Ishikawa (cell line): ENCODE results near the gene TGFBR3.

Source experiments
- CREB1 ChIP-seq: IDR thresholded peaks from 2 replicates; pipeline ENCODE4 v1.6.1; 2012; ENCODE audit warnings: low read depth
- EGR1 ChIP-seq: IDR thresholded peaks from 2 replicates; pipeline ENCODE4 v1.6.1; 2012
- FOXM1 ChIP-seq: IDR thresholded peaks from 2 replicates; pipeline ENCODE4 v1.6.1; 2012; ENCODE audit warnings: low read depth, borderline replicate concordance
- NFIC ChIP-seq: IDR thresholded peaks from 2 replicates; pipeline ENCODE4 v1.6.1; 2012
- RAD21 ChIP-seq: IDR thresholded peaks from 2 replicates; pipeline ENCODE4 v1.6.1; 2012; ENCODE audit warnings: low read depth
- REST ChIP-seq: IDR thresholded peaks from 2 replicates; pipeline ENCODE4 v1.6.1; 2012; ENCODE audit warnings: low read depth, mild to moderate bottlenecking
- TAF1 ChIP-seq: IDR thresholded peaks from 2 replicates; pipeline ENCODE4 v1.6.1; 2012; ENCODE audit warnings: low read depth, mild to moderate bottlenecking
- TCF12 ChIP-seq: IDR thresholded peaks from 2 replicates; pipeline ENCODE4 v1.6.1; 2012; ENCODE audit warnings: low read depth
- TEAD4 ChIP-seq: IDR thresholded peaks from 2 replicates; pipeline ENCODE4 v1.6.1; 2012
- USF1 ChIP-seq: IDR thresholded peaks from 2 replicates; pipeline ENCODE4 v1.6.1; 2012
- YY1 ChIP-seq: IDR thresholded peaks from 2 replicates; pipeline ENCODE4 v1.6.1; 2012; ENCODE audit warnings: low read depth
- ZBTB7A ChIP-seq: IDR thresholded peaks from 2 replicates; pipeline ENCODE4 v1.6.1; 2012; ENCODE audit warnings: low read depth

GRCh38 chr1:91700332-91700731 lies 185.6 kb downstream of the TGFBR3 start:
- TF ChIP-seq CREB1 (no peak), TAF1 (no peak), FOXM1 (no peak), USF1 (no peak), RAD21 (no peak), REST (no peak), YY1 (no peak), TEAD4 (no peak), EGR1 (no peak), ZBTB7A (no peak), NFIC (no peak), TCF12 (no peak)
